ENCODE results near the gene KCNB1.

The KCNB1 gene

GRCh38 chr20:49505518-49505917 lies 23.1 kb upstream of the KCNB1 start:
- no peaks in the 10 kb centered on the region for H3K9me2 ChIP-seq (replicated peaks; ENCODE audit: low read depth, low read length)
- no peaks in the 10 kb centered on the region for H3K79me2 ChIP-seq (ENCODE audit: insufficient read depth, low read length)
- TF ChIP-seq EZH2phosphoT487 (IDR thresholded peaks at IDR 0.05; ENCODE audit: borderline replicate concordance), result no peak
- H3K4me3 ChIP-seq (ENCODE audit: low read length, poor library complexity, severe bottlenecking), result no peak overlapping the region
- no peaks in the 10 kb centered on the region for H3K9me3 ChIP-seq (ENCODE audit: insufficient read depth, low read depth, low read length)
- H2AFZ ChIP-seq (ENCODE audit: low read length), result no peak overlapping the region
- H3K36me3 ChIP-seq (ENCODE audit: insufficient read depth, low read length), result no peaks in the 10 kb centered on the region
- H3K9ac ChIP-seq (ENCODE audit: low read depth, low read length, poor library complexity, severe bottlenecking), result no peak overlapping the region
- no peaks in the 10 kb centered on the region for H3K27me3 ChIP-seq (ENCODE audit: insufficient read depth, low read length, poor library complexity, severe bottlenecking)
- no peak overlapping the region for H3K4me2 ChIP-seq (ENCODE audit: low read depth, low read length, poor library complexity, severe bottlenecking)
- no peaks in the 10 kb centered on the region for H3K4me1 ChIP-seq (ENCODE audit: insufficient read depth, low read length, poor library complexity, severe bottlenecking)
- H4K20me1 ChIP-seq (ENCODE audit: insufficient read depth, low read length, poor library complexity, severe bottlenecking), result no peaks in the 10 kb centered on the region
- H3F3A ChIP-seq (ENCODE audit: low read depth), result no peaks in the 10 kb centered on the region

DNA sequence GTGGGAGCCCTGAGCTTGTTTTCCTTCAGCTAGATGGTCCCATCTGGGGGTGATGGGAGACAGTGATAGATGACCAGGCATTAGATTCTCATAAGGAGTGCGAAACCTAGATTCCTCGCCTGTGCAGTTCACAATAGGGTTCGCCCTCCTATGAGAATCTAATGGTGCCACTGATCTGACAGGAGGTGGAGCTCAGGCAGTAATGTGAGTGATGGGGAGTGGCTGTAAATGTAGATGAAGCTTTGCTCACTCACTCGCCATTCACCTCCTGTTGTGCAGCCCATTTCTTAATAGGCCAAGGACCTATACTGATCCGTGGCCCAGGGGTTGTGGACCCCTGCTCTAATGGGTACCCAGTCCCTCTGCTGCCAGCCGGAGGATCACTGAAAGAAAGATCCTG lies 20.7 kb upstream of the KCNB1 start:
- Histone ChIP-seq H3F3A (ENCODE audit: low read depth) (no peaks in the 10 kb centered on the region), H3K36me3 (ENCODE audit: insufficient read depth, low read length) (no peaks in the 10 kb centered on the region), H3K9ac (ENCODE audit: low read depth, low read length, poor library complexity, severe bottlenecking) (no peak overlapping the region), H3K9me3 (ENCODE audit: insufficient read depth, low read depth, low read length) (no peaks in the 10 kb centered on the region), H3K27me3 (ENCODE audit: insufficient read depth, low read length, poor library complexity, severe bottlenecking) (no peaks in the 10 kb centered on the region), H3K9me2 (replicated peaks; ENCODE audit: low read depth, low read length) (no peaks in the 10 kb centered on the region), H4K20me1 (ENCODE audit: insufficient read depth, low read length, poor library complexity, severe bottlenecking) (no peaks in the 10 kb centered on the region), H3K4me2 (ENCODE audit: low read depth, low read length, poor library complexity, severe bottlenecking) (no peak overlapping the region), H3K79me2 (ENCODE audit: insufficient read depth, low read length) (no peaks in the 10 kb centered on the region), H2AFZ (ENCODE audit: low read length) (no peak overlapping the region), H3K4me1 (ENCODE audit: insufficient read depth, low read length, poor library complexity, severe bottlenecking) (no peaks in the 10 kb centered on the region), H3K4me3 (ENCODE audit: low read length, poor library complexity, severe bottlenecking) (no peak overlapping the region)
- TF ChIP-seq EZH2phosphoT487 (IDR thresholded peaks at IDR 0.05; ENCODE audit: borderline replicate concordance) (no peak), CTCF (conservative IDR thresholded peaks at IDR 0.05; ENCODE audit: low read length) (no peak)

DNA sequence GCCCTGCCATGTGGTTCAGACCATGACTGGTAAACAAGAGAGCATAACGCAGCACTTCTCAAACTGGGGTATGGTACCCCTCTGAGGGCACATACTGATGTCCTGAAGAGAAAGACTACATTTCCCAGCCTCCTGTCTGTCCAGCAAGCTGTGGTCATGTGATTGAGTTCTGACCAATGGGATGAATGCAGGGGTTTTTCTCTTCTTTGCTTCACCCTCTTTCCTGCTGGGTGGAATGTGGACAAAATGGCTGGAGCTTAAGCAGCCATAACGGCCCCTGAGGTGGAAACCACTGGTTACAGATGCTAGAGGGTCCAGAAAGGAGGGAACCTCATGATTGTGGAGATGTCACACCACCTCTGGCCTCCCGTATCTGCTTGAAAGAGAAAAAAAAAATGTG lies 19.4 kb upstream of the KCNB1 start:
- Histone ChIP-seq H3K4me2 (ENCODE audit: low read depth, low read length, poor library complexity, severe bottlenecking) (no peak overlapping the region), H2AFZ (ENCODE audit: low read length) (no peak overlapping the region), H3K4me1 (ENCODE audit: insufficient read depth, low read length, poor library complexity, severe bottlenecking) (no peaks in the 10 kb centered on the region), H3F3A (ENCODE audit: low read depth) (no peaks in the 10 kb centered on the region), H3K36me3 (ENCODE audit: insufficient read depth, low read length) (no peaks in the 10 kb centered on the region), H4K20me1 (ENCODE audit: insufficient read depth, low read length, poor library complexity, severe bottlenecking) (no peaks in the 10 kb centered on the region), H3K9ac (ENCODE audit: low read depth, low read length, poor library complexity, severe bottlenecking) (no peak overlapping the region), H3K27me3 (ENCODE audit: insufficient read depth, low read length, poor library complexity, severe bottlenecking) (no peaks in the 10 kb centered on the region), H3K79me2 (ENCODE audit: insufficient read depth, low read length) (no peaks in the 10 kb centered on the region), H3K9me3 (ENCODE audit: insufficient read depth, low read depth, low read length) (no peaks in the 10 kb centered on the region), H3K4me3 (ENCODE audit: low read length, poor library complexity, severe bottlenecking) (no peak overlapping the region), H3K9me2 (replicated peaks; ENCODE audit: low read depth, low read length) (no peaks in the 10 kb centered on the region)
- TF ChIP-seq CTCF (conservative IDR thresholded peaks at IDR 0.05; ENCODE audit: low read length), result no peak

- Histone ChIP-seq H3K9ac (ENCODE audit: low read depth, low read length, poor library complexity, severe bottlenecking) (no peak overlapping the region), H2AFZ (ENCODE audit: low read length) (no peak overlapping the region), H3K4me3 (ENCODE audit: low read length, poor library complexity, severe bottlenecking) (no peak overlapping the region), H3K4me1 (ENCODE audit: insufficient read depth, low read length, poor library complexity, severe bottlenecking) (no peaks in the 10 kb centered on the region), H3K4me2 (ENCODE audit: low read depth, low read length, poor library complexity, severe bottlenecking) (no peak overlapping the region), H3K9me2 (replicated peaks; ENCODE audit: low read depth, low read length) (no peaks in the 10 kb centered on the region), H3K79me2 (ENCODE audit: insufficient read depth, low read length) (no peaks in the 10 kb centered on the region), H3F3A (ENCODE audit: low read depth) (no peaks in the 10 kb centered on the region), H3K9me3 (ENCODE audit: insufficient read depth, low read depth, low read length) (no peaks in the 10 kb centered on the region), H3K36me3 (ENCODE audit: insufficient read depth, low read length) (no peaks in the 10 kb centered on the region), H4K20me1 (ENCODE audit: insufficient read depth, low read length, poor library complexity, severe bottlenecking) (no peaks in the 10 kb centered on the region), H3K27me3 (ENCODE audit: insufficient read depth, low read length, poor library complexity, severe bottlenecking) (no peaks in the 10 kb centered on the region)
- TF ChIP-seq EZH2phosphoT487 (IDR thresholded peaks at IDR 0.05; ENCODE audit: borderline replicate concordance) (no peak), CTCF (conservative IDR thresholded peaks at IDR 0.05; ENCODE audit: low read length) (no peak)
Observed at GRCh38 chr20:49497398-49497669, 14.9 kb upstream of the KCNB1 start.

Measured in Loucy (cell line).